ENCODE results near the gene CTDSP1.

The CTDSP1 gene

DNA sequence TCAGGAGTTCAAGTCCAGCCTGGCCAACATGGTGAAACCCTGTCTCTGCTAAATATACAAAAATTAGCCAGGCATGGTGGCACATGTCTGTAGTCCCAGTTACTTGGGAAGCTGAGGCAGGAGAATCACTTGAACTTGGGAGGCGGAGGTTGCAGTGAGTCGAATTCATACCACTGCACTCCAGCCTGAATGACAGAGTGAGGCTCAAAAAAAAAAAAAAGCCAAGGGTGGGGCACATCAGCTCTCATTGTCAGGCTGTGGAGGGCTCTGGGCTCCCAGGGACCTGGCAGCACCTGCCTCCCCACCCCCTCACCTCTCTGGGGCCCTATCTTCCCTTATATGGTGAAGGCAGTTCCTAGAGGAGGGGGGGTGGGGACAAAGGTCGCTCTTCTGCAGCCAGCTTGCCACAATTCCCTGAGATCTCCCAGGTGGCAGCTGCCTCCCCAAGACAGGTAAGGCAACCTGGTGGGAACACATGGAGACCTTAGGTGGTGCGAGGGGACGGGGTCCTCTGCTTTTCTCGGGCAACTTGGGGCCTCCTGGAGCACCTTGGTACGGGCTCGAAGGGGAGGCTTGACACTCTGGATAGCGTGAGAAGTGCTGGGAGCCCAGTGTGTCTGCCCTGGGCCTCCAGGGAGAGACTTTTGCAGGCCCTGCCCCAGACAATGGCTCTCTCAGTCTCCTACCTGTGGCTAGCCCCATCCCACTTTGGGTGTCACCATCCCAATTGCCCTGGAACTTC, 19.2 kb downstream of the CTDSP1 start, which contains the start of gene VIL1:
VIL1 (plus strand) TSS at position 407 of the 742 bp plus-strand sequence. CDS start 4,656 bp downstream, outside the sequence.
- FAIRE-seq (no peak), DNase-seq (ENCODE audit: insufficient read length, low spot score) (no peak)
- TF ChIP-seq PAX5 (IDR thresholded peaks at IDR 0.05; ENCODE audit: insufficient read depth, low read length, severe bottlenecking) = no peak
- TF ChIP-seq POLR2AphosphoS5 (IDR thresholded peaks at IDR 0.05; ENCODE audit: low read depth, low read length) = no peak
- TF ChIP-seq TAF1 (IDR thresholded peaks at IDR 0.05; ENCODE audit: low read depth, low read length) = no peak
- TF ChIP-seq POLR2A (IDR thresholded peaks at IDR 0.05; ENCODE audit: low read depth, low read length) = no peak
- no peak for TF ChIP-seq SPI1 (IDR thresholded peaks at IDR 0.05; ENCODE audit: low read depth, low read length)
- TF ChIP-seq POU2F2 (IDR thresholded peaks at IDR 0.05; ENCODE audit: low read depth, low read length) = no peak

DNA sequence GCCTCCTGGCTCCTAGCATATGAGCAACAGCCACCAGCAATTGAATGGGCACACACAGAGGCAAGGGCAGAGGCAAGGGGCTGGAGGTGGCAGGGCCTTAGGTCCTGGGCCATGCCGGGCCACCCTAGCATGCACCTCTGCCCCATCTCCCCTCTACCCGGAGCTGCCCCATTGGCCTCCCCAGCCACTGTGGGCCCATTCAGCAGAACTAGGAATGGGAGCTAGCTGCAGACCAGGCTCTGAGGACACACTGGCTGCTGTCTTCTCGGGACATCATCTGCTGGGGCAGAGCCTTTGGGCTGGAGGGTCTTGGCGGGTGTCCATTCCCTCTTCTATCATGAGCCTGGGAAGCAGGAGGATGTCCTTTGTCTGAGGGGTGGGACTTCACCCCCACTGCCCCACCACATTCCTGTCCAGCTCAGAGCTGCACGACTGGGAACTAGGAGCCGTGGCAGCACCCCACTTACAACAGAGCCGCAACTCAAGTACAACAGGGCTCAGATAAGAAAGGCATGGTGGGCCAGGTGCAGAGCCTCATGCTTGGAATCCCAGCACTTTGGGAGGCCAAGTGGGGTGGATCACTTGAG, 20.1 kb downstream of the CTDSP1 start:
- no peak for DNase-seq (ENCODE audit: insufficient read length, low spot score)
- FAIRE-seq = no peak
- TF ChIP-seq TAF1 (IDR thresholded peaks at IDR 0.05; ENCODE audit: low read depth, low read length) (no peak), POLR2A (IDR thresholded peaks at IDR 0.05; ENCODE audit: low read depth, low read length) (no peak), POU2F2 (IDR thresholded peaks at IDR 0.05; ENCODE audit: low read depth, low read length) (no peak), SPI1 (IDR thresholded peaks at IDR 0.05; ENCODE audit: low read depth, low read length) (no peak), POLR2AphosphoS5 (IDR thresholded peaks at IDR 0.05; ENCODE audit: low read depth, low read length) (no peak), PAX5 (IDR thresholded peaks at IDR 0.05; ENCODE audit: insufficient read depth, low read length, severe bottlenecking) (no peak)

DNA sequence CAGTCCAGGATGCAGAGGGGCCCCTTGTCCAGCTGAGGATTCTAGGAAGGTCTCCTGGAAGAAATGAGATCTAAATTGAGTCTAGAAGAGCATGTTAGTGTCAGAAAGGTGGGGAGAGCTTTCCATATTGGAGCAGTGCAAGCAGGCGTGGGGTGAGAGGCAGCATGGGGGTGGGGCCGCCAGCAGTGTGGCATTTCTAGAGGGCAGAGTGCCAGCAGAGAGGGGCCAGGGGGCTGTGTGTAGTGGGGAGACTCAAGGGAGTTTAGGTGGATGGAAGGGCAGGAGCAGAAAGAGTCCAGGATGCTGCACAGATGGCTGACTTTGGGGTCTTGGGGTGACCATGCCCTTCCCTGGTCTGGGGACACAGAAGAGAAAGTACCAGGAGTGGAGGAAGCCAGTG, 21.4 kb downstream of the CTDSP1 start:
- TF ChIP-seq POLR2A (IDR thresholded peaks at IDR 0.05; ENCODE audit: low read depth, low read length) = no peak
- no peak for TF ChIP-seq POU2F2 (IDR thresholded peaks at IDR 0.05; ENCODE audit: low read depth, low read length)
- TF ChIP-seq PAX5 (IDR thresholded peaks at IDR 0.05; ENCODE audit: insufficient read depth, low read length, severe bottlenecking) = no peak
- no peak for TF ChIP-seq TAF1 (IDR thresholded peaks at IDR 0.05; ENCODE audit: low read depth, low read length)
- no peak for TF ChIP-seq SPI1 (IDR thresholded peaks at IDR 0.05; ENCODE audit: low read depth, low read length)
- TF ChIP-seq POLR2AphosphoS5 (IDR thresholded peaks at IDR 0.05; ENCODE audit: low read depth, low read length) = no peak
- no peak for DNase-seq (ENCODE audit: insufficient read length, low spot score)
- no peak for FAIRE-seq

DNA sequence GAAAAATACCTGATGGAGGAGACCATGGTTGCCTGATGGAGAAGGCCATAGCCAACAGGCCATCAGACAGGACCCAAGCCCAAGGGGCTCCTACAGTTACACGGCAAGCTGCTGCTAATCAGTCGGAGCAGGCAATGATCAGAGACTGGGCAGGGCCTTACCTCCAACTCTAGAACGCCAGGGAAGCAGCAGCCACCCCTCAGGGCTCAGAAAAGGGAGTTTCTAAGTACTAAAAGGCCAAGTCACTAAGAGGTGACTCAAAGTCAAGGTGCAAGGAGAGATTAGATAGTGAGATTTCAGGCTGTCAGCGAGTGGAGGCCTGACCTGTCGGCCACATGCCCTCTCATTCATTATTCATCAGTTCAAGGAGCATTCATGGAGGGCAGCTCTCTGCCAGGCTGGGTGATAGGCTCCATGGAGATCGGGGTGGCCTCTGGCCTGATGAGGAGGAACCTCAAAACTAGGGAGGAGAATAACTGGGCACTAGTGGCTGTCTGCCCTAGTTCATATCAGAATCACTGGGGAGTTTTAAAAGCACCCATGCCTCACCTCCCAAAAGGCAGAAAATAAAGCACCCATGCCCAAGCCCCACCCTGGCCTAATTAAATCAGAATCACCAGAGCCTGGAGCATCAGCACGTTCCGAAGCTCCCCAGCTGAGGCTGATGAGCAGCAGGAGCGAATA, 22.9 kb downstream of the CTDSP1 start:
- FAIRE-seq = no peak
- no peak for DNase-seq (ENCODE audit: insufficient read length, low spot score)

DNA sequence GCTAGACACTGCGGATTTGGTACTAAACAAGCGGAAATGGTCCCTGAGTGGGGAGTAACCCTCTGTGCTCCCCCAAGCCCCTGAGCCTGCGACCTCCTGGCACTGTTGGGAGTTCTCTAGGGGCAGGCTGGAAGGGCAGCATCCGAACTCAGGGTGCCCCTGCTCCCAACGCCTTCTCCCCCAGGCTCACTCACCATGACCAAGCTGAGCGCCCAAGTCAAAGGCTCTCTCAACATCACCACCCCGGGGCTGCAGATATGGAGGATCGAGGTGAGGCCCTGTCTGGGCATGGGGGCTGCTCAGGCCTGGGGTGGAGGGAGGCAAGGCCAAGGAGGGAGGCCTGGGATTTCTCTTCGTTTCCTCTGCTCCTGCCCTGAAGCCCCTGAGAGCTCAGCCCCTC, 23.9 kb downstream of the CTDSP1 start:
- DNase-seq (ENCODE audit: insufficient read length, low spot score) (no peak), FAIRE-seq (no peak)
- no peak for TF ChIP-seq PAX5 (IDR thresholded peaks at IDR 0.05; ENCODE audit: insufficient read depth, low read length, severe bottlenecking)
- TF ChIP-seq POLR2A (IDR thresholded peaks at IDR 0.05; ENCODE audit: low read depth, low read length) = no peak
- TF ChIP-seq TAF1 (IDR thresholded peaks at IDR 0.05; ENCODE audit: low read depth, low read length) = no peak
- no peak for TF ChIP-seq POLR2AphosphoS5 (IDR thresholded peaks at IDR 0.05; ENCODE audit: low read depth, low read length)
- TF ChIP-seq SPI1 (IDR thresholded peaks at IDR 0.05; ENCODE audit: low read depth, low read length) = no peak
- no peak for TF ChIP-seq POU2F2 (IDR thresholded peaks at IDR 0.05; ENCODE audit: low read depth, low read length)

More for the DNA sequence above, 22.9 kb downstream of the CTDSP1 start:
- TF ChIP-seq POLR2AphosphoS5 (IDR thresholded peaks at IDR 0.05; ENCODE audit: low read depth, low read length) = no peak
- no peak for TF ChIP-seq TAF1 (IDR thresholded peaks at IDR 0.05; ENCODE audit: low read depth, low read length)
- TF ChIP-seq PAX5 (IDR thresholded peaks at IDR 0.05; ENCODE audit: insufficient read depth, low read length, severe bottlenecking) = no peak
- TF ChIP-seq POLR2A (IDR thresholded peaks at IDR 0.05; ENCODE audit: low read depth, low read length) = no peak
- TF ChIP-seq POU2F2 (IDR thresholded peaks at IDR 0.05; ENCODE audit: low read depth, low read length) = no peak
- no peak for TF ChIP-seq SPI1 (IDR thresholded peaks at IDR 0.05; ENCODE audit: low read depth, low read length)

DNA sequence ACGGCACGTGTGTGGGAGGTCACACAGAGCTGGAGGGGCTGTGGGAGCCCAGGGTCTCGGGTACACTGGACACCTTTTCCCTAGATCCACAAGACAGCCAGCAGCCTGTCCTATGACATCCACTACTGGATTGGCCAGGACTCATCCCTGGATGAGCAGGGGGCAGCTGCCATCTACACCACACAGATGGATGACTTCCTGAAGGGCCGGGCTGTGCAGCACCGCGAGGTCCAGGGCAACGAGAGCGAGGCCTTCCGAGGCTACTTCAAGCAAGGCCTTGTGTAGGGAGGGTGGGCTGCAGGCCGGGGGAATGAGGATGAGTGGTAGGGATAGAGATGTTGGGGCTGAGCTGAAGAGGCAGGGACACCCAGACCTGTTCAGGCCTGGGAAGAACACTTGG, 25.9 kb downstream of the CTDSP1 start:
- DNase-seq (ENCODE audit: insufficient read length, low spot score) (no peak), FAIRE-seq (no peak)
- no peak for TF ChIP-seq POLR2A (IDR thresholded peaks at IDR 0.05; ENCODE audit: low read depth, low read length)
- TF ChIP-seq POLR2AphosphoS5 (IDR thresholded peaks at IDR 0.05; ENCODE audit: low read depth, low read length) = no peak
- no peak for TF ChIP-seq SPI1 (IDR thresholded peaks at IDR 0.05; ENCODE audit: low read depth, low read length)
- no peak for TF ChIP-seq POU2F2 (IDR thresholded peaks at IDR 0.05; ENCODE audit: low read depth, low read length)
- no peak for TF ChIP-seq TAF1 (IDR thresholded peaks at IDR 0.05; ENCODE audit: low read depth, low read length)

DNA sequence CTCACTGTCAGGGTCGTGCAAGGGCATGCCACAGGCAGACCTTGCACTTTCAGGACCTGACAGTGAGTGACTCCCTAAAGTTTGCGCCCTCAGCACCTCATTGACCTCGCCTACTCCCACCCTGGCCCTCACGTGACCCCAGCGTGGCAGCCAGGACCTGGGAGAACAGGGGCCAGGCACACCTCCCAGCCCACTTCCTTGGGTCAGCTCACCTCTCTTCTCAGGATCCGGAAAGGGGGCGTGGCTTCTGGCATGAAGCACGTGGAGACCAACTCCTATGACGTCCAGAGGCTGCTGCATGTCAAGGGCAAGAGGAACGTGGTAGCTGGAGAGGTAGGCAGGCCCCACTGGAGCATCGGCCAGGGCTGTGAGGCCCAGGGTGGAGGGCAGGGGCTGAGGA, 28.1 kb downstream of the CTDSP1 start:
- DNase-seq (ENCODE audit: insufficient read length, low spot score) (no peak), FAIRE-seq (no peak)
- TF ChIP-seq TAF1 (IDR thresholded peaks at IDR 0.05; ENCODE audit: low read depth, low read length) = no peak
- TF ChIP-seq POU2F2 (IDR thresholded peaks at IDR 0.05; ENCODE audit: low read depth, low read length) = no peak

DNA sequence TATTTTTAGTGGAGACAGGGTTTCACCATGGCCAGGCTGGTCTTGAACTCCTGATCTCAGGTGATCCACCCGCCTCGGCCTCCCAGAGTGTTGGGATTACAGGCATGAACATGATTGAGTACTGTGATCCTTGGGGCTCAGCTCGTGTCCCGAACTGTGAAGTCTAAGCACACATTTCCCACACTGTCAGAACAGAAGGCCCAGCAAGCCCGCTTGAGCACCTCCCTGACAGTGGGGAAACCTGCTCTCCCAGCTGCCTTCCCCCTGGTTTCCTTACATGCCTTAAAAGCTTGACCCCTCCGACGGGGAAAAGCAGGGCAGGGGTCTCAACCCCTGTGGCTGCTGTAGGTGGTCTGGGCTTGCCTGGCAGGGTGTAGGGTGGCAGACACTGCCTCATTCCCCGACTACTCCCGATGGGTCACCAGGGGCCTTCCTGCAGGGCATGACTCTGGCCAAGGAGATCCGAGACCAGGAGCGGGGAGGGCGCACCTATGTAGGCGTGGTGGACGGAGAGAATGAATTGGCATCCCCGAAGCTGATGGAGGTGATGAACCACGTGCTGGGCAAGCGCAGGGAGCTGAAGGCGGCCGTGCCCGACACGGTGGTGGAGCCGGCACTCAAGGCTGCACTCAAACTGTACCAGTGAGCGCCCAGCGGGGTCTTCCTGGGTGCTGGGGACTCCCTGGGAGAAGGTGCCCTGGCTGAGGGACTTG, 29.3 kb downstream of the CTDSP1 start:
- DNase-seq (ENCODE audit: insufficient read length, low spot score) = no peak
- TF ChIP-seq PAX5 (IDR thresholded peaks at IDR 0.05; ENCODE audit: insufficient read depth, low read length, severe bottlenecking) (no peak), POLR2AphosphoS5 (IDR thresholded peaks at IDR 0.05; ENCODE audit: low read depth, low read length) (no peak), SPI1 (IDR thresholded peaks at IDR 0.05; ENCODE audit: low read depth, low read length) (no peak), POU2F2 (IDR thresholded peaks at IDR 0.05; ENCODE audit: low read depth, low read length) (no peak), POLR2A (IDR thresholded peaks at IDR 0.05; ENCODE audit: low read depth, low read length) (no peak), TAF1 (IDR thresholded peaks at IDR 0.05; ENCODE audit: low read depth, low read length) (no peak)
- FAIRE-seq = no peak
